GM21360 (cell line): ENCODE results near the gene CDX1.
"Not testable (repeated sequence)": the region's sequence is repeated elsewhere in the genome, so short reads cannot be mapped to it uniquely, and the experiment has no call there.

Experiments used
- ATAC-seq: cut with Tn5 transposase; IDR thresholded peaks from one replicate; pipeline ENCODE4 v1.9.1; 2021; ENCODE audit warnings: mild to moderate bottlenecking, moderate library complexity; ENCODE audit not compliant: unreplicated experiment

CDX1 gene

GRCh38 chr5:150224483-150225027 lies 58.0 kb downstream of the CDX1 start:
- ATAC-seq: no peak

GRCh38 chr5:150227036-150227435 lies 60.5 kb downstream of the CDX1 start:
- ATAC-seq: no peak

- no peak for ATAC-seq
Measured at GRCh38 chr5:150227606-150228273, 61.2 kb downstream of the CDX1 start.

- no peak for ATAC-seq
Measured at GRCh38 chr5:150229571-150229970, 63.0 kb downstream of the CDX1 start.

- ATAC-seq: no peak
Measured at GRCh38 chr5:150230842-150231241, 64.3 kb downstream of the CDX1 start.

- ATAC-seq: not testable (repeated sequence)
Measured at GRCh38 chr5:150233706-150234105, 67.1 kb downstream of the CDX1 start.
